Stimulated activated CD8-positive, alpha-beta memory T cell treated with anti-CD3 and anti-CD28 coated beads, Interleukin-7, amount 100 ng/mL, for 24 hours (primary cell): ENCODE results near the gene SIGLEC12.

Experiments used
- DNase-seq: peaks from one replicate; pipeline ENCODE4 v3.0.0-alpha.2; 2020; ENCODE audit warnings: low read depth

SIGLEC12 gene

DNA sequence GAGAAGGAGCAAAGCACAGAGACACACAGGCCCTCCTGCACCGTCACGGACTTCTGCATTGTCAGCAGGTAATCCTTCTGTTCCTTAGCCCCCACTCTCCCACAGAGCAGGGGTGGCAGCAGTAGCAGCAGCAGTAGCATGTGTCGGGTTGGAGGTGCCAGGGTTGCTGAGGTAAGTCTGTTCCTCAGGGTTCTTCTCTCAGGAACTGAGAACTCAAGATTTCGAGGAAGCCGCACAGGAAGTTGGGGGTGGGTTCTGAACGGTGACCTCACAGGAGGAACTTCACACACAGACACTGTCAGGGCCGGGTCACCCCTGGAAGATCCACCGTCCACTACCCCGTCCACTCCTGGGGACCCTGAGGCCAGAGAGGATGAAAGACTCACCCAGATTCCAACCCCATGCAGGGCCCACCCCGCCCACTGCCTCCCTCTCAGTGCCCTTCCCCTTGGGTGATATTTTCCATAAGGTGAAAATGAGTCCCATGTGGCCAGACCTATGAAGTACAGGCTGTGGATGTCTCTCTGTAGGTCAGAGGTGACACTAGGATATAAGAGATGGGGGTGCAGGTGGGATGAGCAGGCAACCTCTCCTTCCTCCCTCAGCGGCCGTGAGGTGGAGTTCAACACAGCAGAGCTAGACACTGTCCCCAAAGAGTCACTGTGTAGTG lies at the start of gene SIGLEC12:
SIGLEC12 (minus strand) TSS at position 207 of the 670 bp plus-strand sequence; CDS start at position 140, 67 bp downstream.
- DNase-seq = no peak

DNA sequence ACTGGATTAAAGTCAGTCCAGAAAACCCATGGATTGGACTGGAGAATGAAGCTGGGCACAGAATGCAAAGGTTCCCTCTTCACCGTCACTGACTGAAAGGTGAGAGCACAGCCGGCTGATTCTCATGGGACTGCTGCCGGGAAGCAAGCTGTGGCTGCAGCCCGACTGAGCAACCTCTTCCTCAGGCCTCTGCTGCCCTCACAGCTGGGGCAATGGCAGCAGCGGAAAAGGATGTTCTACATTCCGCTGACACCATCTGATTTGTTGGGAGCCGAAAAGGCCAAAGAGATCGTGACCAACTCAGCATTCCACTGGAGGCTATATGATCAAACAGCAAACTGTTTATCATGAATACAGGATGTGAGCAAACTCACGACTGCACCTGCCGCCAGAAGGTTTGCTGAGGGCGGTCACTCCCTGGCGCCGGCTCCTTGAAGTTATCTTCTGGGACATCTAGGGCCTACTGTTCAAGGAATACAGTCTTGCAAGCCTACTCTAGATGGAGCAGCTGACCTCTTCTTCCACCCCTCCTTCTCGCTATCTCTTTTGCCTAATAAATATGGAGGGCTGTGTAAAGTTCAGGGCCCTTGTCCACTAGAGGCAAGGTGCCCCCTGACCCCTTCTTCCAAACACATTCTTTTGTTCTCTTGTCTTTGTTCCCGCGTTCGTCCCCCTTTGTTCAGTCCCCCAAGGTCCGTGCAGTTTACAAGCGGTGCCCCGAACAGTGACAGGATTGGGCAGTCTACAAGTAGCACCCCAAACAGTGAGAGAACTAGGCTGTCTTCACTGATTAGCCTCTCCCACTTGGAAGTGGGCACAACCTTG lies 49.5 kb upstream of the SIGLEC12 start:
- no peak for DNase-seq

DNA sequence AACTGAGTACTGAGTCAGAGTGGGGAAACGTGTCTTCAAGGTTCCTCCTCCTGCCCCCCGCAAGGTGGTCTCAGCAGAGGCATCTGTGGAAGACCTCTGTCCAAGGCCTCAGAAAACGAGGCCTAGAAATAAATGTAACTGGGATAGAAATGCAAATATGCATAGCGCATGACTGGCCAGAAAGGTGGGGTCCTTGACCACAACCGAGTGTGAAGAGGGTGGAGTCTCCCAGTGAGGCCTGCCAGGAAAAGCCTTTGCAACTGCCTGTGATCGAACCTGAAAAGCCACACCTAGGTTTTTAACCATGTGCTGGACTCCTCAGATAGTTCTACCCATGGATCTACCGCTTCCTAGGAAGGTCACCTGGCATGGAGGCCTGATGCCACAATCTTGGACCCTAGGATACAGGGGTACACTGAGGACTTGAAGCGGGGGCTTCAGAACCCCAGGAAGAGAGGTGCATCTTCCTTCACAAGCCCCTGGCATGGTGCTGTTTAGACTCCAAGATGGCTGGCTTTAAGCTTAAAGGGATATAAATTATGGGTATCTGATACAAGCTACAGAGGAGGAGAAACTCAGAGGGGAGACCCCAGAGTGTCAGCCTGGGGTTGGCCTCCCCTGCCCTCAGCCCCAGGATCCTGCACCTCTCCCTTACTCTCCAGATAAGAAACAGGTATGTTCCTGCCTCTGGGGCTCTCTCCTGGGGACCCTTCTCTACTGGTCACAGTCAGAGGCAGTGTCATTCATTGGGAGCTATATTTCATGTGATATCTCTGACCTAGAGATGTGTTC lies 48.1 kb upstream of the SIGLEC12 start:
- DNase-seq = no peak

DNA sequence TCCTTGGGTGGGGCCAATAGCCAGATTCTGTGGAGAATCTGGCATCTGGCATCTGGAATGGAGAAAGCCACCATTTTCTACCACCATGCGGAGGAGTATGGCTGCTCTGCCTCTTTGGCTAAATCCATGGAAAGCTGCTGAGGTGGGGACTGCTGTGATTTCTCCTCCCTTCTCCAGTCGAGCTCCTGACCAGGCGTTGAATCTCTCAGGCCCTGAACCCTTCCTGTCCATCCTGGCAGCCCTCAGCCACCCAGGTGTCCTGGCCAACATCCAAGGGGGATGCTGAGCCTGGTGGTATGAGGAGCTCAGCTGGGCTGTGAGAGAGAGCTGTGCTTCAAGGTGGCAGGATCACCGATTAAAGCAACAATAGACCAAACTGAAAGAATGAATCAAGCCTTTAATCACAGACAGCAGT lies 47.3 kb upstream of the SIGLEC12 start:
- DNase-seq = no peak

DNA sequence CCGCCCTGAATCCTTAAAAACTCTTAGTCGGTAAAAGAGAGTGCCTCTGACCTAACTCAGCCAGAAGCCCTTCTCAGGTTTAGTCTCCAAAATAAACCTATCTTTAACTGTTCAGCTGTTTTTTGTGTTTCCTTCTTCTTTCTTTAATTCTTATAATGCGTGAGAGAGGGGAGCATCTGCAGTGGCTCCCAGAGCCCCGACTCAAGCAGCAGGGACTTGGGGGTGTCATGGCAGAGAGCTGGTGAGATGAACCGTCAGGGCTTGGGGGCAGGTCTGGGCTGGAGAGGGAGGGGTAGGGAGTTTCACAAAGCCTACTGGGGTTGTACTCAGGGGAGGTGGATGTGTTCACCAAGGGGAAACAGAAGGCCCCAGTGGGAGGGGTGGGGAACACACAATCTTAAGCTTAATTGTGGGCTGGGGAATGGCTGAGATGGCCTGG lies 46.6 kb upstream of the SIGLEC12 start:
- DNase-seq = no peak

DNA sequence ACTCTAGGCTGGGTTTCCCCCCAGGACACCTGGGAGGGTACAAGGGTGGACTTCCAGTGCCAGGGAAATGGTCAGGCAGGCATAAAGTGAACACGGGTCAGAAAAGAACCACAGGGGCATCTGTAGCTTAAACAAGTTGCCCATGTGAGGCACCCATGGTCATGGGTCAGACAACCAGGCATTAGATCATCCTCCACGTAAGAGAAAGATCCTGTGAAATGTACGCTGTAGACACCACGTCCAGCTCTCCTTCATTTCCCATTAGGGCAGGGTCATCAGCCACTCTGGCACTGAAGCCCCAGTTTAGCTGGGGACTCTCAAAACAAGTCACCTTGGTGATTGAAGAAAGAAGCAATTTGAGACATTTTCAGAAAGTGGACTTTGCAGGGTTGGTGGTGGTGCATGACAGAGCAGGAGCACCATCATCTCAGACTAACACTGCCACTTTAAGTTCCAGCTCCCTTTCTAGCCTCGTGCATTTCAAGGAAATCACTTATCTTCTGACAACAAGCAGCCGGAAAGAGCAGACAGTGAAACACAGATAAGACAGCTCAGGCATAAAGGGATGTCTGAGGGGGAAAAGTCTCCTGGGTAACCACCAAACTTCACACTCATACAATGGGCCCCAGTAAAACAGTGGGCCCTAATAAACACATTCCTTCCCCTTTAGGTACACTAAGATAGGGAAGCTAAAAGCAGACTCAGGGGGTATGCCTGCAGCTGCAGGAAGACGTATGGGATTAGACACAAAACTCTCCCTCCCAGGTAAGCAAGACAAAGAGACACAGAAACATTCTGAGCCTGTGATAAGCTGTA lies 46.0 kb upstream of the SIGLEC12 start:
- DNase-seq = no peak

DNA sequence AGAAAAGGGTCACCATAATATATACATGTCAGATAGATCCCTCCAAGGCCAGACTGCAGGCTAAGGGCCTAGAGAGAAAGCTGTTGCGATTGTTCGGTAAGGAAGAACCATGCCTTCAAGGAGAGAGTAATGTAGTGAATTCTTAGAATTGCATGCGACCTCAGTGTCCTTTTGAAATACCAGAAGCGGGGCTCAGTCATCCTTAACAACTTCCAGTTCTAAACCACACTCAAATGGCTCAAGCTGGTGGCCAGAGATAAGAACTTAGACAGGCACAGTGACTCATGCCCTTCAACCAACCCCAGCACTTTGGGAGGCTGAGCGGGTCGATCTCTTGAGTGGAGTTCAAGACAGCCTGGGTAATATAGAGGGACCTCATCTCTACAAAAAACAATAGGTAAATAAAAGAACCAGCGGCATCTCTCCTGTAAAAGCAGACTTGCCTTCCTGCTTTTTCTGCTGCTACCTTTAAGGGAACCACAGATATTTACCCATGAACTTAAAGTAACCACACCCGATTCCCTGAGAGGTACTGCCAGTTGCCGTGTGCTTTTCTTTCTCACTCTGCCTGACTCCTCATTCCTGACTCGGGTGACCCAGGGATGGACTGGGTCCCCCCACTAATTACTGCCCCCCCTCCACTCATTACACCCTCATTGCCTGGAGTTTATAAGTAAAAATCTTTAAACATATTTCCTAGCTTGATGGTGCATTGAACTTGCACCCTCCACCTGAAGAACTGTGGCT lies 45.2 kb upstream of the SIGLEC12 start:
- DNase-seq = no peak

DNA sequence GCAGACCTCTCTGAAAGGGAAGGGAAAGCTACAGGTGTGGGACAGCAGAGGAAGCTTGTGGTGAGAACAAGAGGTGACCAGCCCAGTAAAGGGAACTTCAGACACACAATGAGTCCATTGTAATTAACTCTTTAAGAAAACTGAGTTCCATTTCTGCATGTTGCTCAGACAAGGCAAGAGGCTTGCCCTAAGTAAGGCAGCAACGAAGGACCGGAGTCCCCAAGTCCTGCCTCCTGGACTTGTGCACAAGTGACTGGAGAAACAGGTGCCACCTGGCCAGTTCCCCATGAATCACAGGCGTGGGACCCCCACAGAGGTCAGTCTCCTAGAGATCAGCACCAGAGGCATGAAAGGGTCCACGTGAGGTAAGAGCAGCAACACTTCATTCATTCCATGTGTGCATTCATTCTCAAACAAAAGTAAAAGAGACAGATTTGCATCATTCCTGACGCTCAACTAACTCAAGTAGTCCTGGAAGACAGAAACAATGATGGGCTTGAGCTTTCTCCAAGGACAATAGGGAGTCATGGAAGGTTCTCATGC lies 44.6 kb upstream of the SIGLEC12 start:
- DNase-seq = no peak

DNA sequence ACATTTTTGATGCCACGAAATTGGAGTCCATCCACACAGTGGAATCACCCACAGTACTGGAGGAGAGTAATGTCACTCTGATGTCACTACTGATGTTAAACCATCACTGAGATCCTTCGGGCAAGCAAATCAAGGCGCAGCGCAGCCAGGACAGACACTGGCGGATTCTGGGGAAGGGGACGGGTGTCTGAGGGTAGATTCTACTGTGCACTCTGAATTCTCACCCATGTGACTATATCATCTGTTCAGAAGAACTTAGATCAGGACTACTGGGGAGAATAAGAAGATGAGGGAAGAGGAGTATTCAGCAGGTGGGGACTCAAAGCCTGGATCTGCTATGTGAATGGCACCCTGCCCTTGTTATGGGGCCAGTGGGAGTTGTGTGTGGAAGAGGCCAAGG lies 42.4 kb upstream of the SIGLEC12 start:
- no peak for DNase-seq

DNA sequence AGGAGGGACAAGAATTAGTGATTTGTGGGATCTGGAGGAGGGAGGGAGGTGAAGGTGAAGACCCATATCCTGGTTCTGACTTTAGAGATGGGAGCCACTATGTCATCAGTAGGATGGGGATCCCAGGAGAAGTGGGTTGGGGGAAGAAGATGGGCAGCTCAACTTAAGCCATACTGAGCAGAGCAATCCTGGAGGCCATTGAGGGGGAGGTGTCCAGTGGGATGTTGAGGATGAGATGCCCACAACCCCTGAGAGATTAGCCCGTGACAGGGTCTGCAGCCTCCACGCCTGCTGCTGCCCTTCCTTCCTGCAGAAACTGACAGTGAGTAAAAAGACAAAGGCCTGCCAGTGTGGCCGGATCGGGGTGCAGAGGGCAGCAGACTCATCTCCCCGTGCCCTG lies 41.1 kb upstream of the SIGLEC12 start:
- no peak for DNase-seq

DNA sequence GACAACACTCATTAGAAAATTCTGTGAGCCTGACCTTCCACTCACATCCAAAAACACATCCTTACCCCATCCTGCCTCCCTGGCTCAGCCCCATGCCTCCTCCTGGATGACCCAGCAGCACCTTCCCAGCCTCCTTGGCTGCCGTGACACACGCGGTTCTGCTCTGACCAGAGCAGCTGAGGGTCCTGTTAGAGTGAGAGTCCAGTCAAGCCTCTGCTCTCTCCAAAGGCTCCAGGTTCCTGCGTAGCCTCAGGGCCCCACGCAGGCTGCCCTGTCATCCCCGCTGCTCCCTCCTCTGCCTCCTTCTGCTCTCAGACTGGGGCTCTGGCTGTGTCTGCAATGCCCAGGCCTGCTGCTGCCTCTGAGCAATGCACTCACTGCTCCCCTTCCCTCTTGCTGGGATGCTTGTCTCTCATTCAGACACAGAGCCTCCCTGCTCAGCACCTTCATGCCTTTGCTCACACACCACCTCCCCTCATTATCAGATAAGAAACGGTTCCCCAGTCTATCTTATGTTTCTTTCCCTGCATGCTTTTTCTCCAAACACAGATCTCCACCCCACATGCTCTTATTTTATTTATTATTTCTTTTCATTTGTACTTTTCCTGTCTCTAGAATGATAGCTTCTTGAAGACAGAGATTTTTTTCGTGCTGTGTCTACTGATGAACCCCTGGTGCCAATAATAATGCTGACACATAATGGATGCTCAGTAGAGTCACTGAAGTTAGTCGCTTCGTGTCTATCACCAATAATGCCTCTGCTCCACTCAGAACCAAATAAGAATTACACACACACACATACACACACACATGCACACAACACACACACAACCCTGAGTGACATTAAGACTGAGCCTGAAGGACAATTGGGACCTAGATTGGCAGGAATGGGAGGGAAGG lies 40.1 kb upstream of the SIGLEC12 start:
- DNase-seq = no peak

DNA sequence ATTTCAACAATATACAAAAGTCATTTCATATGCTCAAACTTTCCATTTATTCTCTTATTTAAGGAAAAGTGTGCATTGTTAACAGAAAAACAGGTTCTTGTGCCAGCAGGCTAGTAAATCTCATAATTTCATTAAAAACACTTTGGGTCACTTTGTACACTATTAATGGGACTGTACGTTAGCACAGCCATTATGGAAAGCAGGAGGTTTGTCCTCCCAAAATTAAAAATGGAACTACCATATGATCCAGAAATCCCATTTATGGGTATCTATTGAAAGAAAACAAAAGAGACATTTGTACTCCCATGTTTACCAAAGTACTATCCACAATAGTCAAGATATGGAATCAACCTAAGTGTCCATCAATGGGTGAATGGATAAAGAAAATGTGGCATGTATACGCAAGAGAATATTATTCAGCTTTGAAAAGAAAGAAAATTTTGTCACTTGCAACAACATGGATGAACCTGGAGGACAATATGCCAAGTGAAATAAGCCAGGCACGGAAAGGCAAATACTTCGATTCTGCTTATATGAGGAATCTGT lies 38.3 kb upstream of the SIGLEC12 start:
- DNase-seq = no peak

DNA sequence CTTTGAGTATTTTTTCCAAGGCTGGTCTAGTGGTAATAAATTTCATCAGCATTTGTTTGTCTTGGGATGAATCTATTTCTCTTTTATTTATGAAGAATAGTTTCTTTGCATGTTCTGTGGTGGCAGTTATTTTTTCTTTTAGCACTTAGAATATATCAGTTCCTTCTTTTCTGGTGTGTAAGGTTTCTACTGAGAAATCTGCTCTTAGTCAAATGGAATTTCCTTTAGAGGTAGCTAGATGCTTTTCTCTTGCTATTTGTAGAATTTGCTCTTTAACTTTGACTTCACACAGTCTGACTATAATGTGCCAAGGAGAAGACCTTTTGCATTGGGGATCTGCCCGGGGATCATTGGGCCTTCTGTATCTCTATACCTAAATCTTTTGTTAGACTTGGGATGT lies 33.9 kb upstream of the SIGLEC12 start:
- no peak for DNase-seq

DNA sequence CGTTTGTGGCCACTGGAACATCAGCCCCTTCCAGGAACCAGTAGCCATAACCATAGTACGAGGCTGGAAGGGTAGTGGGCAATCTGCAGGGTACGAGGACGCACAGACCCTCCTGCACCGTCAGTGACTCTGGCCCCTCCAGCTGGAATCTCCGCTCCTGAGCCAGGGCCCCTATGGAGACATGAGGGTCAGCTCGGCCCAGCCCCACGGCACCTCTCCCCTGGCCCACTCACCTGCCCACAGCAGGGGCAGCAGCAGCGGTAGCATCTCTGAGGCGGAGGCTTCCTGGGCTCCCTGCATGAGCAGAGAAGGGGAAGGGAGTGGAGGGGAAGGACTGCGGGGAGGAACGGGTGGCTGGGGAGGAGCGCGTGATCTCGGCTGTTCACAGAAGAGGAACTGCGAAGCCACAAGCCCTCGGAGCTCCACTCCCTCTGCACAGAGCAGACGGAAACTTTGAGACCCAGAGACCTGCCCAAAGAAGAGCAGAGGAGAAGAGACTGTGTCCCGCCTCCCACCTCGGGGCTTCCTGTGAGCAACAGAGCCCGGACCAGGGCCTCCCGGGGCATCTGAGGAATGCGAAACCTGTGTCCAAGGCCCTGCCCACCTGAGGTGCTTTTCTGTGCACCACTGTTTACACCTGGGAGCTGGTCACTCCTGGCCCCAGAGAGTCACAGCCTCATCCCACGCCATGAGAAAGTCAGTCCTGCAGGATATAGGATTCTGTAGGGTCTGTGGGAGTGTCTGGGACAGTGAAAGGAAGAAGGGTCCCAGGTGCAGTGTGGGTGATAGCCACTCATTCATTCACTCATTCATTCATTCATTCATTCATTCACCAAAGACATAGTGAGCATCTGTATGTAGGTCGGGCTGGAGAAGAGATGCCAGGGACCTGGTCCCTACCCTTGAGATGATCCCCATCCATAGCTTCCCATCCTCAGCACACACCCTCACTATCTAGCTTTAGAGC lies 30.0 kb upstream of the SIGLEC12 start, which contains the start of gene SIGLEC6:
SIGLEC6 (minus strand) TSS at position 322 of the 967 bp plus-strand sequence; CDS start at position 300, 22 bp downstream.
- DNase-seq = no peak

DNA sequence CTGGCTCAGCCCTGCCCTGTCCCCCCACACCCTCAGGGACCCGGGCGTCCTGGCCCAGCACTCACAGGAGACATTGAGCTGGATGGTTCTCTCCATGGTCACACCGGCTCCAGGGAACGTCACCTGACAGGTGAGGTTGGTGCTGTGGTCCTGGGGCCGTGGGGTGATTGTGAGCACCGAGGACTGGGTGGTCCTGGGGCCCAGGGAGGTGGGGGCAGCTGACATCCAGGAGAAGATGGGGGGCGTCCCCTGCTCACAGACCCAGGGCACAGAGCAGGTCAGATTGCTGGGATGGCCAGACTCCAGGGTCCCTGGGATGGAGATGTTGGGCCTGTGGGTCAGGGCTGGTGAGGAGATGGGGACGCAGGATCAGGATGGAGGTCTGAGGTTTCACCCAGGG lies 29.0 kb upstream of the SIGLEC12 start:
- no peak for DNase-seq

DNA sequence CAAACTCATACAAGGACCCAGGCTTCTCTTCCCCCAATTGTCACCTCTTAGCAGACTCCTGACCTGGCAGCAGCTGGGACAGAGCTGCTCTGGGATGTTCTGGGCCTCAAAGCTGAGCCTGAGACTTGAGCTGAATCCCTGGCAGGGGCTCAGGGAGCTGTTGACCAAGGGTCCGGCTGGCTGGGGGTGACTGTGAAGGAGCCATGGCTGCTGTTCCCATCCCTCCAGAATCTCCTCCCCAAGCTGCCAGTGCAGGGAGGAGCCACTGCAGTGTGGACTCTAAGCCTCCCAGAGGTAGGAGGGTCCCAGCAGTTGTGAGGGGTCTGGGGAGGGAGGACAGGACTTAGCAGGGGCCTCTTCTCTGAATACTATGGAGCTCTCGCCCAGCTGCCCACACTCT lies 27.7 kb upstream of the SIGLEC12 start:
- no peak for DNase-seq

DNA sequence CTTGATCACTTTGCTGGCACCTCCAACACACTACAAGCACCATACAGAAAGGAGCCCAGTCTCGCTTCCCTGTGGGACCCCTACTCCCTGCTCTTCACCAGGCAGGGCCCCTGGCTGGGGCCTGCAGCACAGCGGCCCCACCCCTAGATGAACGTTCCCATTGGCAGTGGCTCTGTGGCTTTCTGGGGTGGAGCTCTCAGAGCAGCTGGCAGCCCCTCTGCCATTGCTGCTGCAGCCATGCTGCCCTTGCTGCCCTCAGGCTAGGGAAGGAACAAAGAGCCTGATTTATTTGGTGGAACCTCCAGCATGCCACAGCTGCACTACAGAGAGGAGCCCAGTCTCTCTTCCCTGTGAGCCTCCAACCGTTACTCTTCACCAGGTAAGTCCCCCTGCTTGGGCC lies 24.1 kb upstream of the SIGLEC12 start:
- no peak for DNase-seq

DNA sequence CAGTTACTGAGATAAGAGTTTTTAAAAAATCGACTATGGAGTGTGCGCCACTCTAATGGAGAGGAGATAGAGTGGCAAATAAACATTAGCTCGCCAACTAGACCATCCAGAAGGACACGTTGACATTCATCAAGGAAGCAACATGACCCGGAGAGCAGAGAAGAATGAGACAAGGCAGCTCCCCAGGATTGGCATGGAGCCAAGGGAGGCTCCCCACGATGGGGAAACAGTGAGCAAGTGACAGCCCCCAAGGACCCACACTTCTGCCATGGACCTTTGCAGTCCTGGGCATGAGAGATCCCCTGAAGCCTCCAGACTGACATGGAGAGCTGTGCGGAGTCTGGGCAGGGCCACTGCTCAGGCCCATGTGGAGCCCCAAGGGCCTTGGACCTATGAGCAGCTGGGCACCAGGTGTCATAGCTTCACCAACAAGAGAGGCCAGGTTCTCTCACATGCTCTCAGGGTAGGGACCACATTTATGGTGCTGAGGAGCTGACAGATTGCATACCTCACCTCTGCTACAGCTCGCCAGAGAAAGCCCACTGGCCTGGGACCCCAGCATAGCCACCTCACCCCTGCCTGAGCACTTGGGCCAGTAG lies 23.2 kb upstream of the SIGLEC12 start:
- DNase-seq = no peak
